Erythroblast (primary cell): ENCODE results near the gene NFKBIL1.

Experiments used
- GATA1 ChIP-seq: IDR thresholded peaks from 2 replicates; pipeline ENCODE4 v1.6.1; 2011; ENCODE audit warnings: low read depth, mild to moderate bottlenecking, control low read depth, low read length, moderate library complexity
- POLR2A ChIP-seq: IDR thresholded peaks from 2 replicates; pipeline ENCODE4 v1.6.1; 2011; ENCODE audit warnings: mild to moderate bottlenecking, low read length

- no peak for TF ChIP-seq POLR2A
- TF ChIP-seq GATA1, result no peak
These were observed 12.2 kb downstream of the NFKBIL1 start for GRCh38 chr6:31559606-31559957.
